Skeletal muscle tissue (tissue), 4 donors: ENCODE results near the gene TLCD4. TPM values are rescaled to one million over a fixed set of nuclear protein-coding genes. Genes with fewer than 3 reads are reported as not detected.

Source experiments
- H3K27ac ChIP-seq: one replicate; pipeline ENCODE4 v1.7.0; 2013; ENCODE audit warnings: mild to moderate bottlenecking, low read depth, low read length, inconsistent platforms
- H3K27me3 ChIP-seq, 3 donors: one replicate each; pipeline ENCODE4 v1.7.0; 2013; ENCODE audit warnings: low read length in 3 of 3; ENCODE audit not compliant: control insufficient read depth in 3 of 3, insufficient read depth in 3 of 3
- H3K36me3 ChIP-seq, 3 donors: one replicate each; pipeline ENCODE4 v1.7.0; 2013; ENCODE audit warnings: low read length in 3 of 3; ENCODE audit not compliant: control insufficient read depth in 3 of 3, insufficient read depth in 3 of 3
- H3K4me1 ChIP-seq, 3 donors: one replicate each; pipeline ENCODE4 v1.7.0; 2013; ENCODE audit warnings: low read length in 3 of 3, mild to moderate bottlenecking in 3 of 3; ENCODE audit not compliant: control insufficient read depth in 3 of 3, insufficient read depth in 3 of 3
- H3K4me3 ChIP-seq, 3 donors: one replicate each; pipeline ENCODE4 v1.7.0; 2013; ENCODE audit warnings: low read length in 3 of 3
- H3K9ac ChIP-seq, 3 donors: one replicate each; pipeline ENCODE4 v1.7.0; 2013; ENCODE audit warnings: low read length in 3 of 3, mild to moderate bottlenecking in 3 of 3, moderate library complexity in 2 of 3, low read depth in 1 of 3
- H3K9me3 ChIP-seq, 3 donors: one replicate each; pipeline ENCODE4 v1.7.0; 2013; ENCODE audit warnings: low read length in 3 of 3; ENCODE audit not compliant: control insufficient read depth in 3 of 3
- total RNA-seq: library from RNA; depleted of rRNA; stranded (reverse); fragments of >200 nt; gene quantifications from one replicate; pipeline ENCODE4 v1.2.3, GENCODE V29; 2014
- donor health status: Osteomylitis.

The TLCD4 gene
- total RNA-seq, 1 donor from 2014 or later, result 17.7 TPM

DNA sequence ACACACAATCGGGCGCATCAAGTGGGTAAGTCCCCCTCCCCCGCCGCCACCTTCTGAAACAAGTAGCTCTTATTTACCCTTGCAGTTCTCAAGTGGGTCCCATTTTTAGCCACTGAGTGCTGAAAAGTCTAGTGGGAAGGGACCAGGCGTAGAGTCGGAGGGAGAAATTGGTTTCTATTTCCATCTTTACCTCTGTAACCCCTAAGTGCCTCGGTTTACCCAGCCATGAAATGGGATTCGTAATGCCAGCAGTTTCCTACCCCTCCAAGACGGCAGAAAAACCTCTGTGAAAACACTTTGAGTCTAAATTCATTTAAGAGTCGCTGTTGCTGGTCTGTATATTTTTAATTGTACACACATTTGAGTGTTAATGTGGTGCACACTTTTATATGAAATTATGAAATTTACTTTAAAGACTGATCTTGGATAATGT, 928 bp downstream of the TLCD4 start:
- Histone ChIP-seq H3K9ac (peak overlapping the region; percentile 69 to 85 (median 79)), H3K36me3 (no peaks in the 10 kb centered on the region), H3K27me3 (no peaks in the 10 kb centered on the region), H3K9me3 (no peaks in the 10 kb centered on the region), H3K4me1 (peaks cover 8 to 21% (median 17%) of the 10 kb centered on the region in 3 donors), H3K4me3 (peak overlapping the region; percentile 62 to 84 (median 76)), H3K27ac (no peak overlapping the region)

DNA sequence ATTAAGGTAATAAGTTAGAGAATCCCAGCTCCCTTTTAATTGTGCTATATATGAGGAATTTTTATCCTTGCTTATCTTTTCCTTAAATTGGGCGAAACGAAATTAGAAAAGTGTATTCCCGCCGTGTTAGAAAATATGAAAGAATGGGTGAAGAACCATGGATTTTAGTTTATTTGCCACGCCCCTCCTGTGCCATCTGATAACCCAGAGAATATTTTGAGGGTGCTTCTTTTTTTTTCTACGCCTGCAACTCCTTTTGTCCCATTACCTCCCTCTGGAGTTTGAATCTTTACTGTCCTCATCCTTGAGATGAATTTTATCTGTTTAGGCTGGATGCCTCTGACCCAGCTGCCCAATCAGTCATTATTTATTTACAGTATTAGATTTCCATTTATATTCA, 1.6 kb downstream of the TLCD4 start:
- peaks cover 8 to 21% (median 17%) of the 10 kb centered on the region in 3 donors for H3K4me1 ChIP-seq
- H3K4me3 ChIP-seq, result peak overlapping the region in 1 of 3 donors; percentile 62

DNA sequence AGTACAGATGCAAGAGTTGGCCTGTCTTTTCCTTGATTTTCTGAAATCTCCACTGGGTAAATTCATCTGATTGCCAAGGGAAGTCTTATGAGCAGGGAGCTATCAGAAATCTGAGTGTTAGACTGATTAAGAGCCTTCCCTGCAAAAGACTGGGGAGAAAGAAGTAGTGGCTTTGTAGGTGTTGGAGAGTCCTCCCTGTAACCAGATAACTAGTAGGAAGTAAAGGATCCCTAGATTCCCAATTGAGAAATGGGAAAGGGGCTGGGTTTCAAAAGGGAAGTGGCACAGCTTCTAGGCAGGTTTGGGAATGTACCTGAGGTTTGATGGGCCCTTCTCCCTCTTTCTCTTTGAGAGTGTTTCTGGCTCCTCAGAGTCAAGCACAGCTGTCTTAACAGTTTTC, 2.1 kb downstream of the TLCD4 start:
- H3K27me3 ChIP-seq, result no peaks in the 10 kb centered on the region
- H3K27ac ChIP-seq, result no peak overlapping the region
- H3K9ac ChIP-seq, result no peak overlapping the region
- H3K4me1 ChIP-seq, result peaks cover 8 to 24% (median 17%) of the 10 kb centered on the region in 3 donors
- no peaks in the 10 kb centered on the region for H3K36me3 ChIP-seq
- no peak overlapping the region for H3K4me3 ChIP-seq
- no peaks in the 10 kb centered on the region for H3K9me3 ChIP-seq

More for the DNA sequence above, 1.6 kb downstream of the TLCD4 start:
- Histone ChIP-seq H3K9ac (peak overlapping the region in 1 of 3 donors; percentile 69), H3K36me3 (no peaks in the 10 kb centered on the region), H3K9me3 (no peaks in the 10 kb centered on the region), H3K27me3 (no peaks in the 10 kb centered on the region), H3K27ac (no peak overlapping the region)

DNA sequence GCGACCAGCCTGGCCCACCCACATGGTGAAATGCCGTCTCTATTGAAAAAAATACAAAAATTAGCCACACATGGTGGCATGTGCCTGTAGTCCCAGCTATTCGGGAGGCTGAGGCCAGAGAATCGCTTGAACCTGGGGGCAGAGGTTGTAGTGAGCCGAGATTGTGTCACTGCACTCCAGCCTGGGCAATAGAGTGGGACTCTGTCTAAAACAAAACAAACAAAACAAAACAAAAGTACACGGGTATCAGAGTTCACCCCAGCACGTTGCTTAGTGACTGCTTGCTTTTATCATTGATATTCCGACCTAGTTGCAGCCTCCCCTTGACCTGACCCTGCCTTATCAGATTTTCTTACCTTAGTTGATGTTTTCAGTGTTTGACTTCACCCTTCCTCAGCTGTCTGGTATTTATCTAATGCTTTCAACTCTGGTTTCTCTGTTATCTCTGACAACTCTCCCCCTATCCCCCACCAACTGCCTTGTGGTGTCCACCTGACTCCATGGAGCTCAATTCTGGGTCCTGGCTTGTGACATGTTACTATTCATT, 5.1 kb downstream of the TLCD4 start:
- H3K4me1 ChIP-seq, result peaks cover 7 to 30% (median 17%) of the 10 kb centered on the region in 3 donors
- no peak overlapping the region for H3K4me3 ChIP-seq
- H3K36me3 ChIP-seq, result no peaks in the 10 kb centered on the region
- H3K9me3 ChIP-seq, result no peaks in the 10 kb centered on the region
- H3K27ac ChIP-seq, result no peak overlapping the region
- H3K9ac ChIP-seq, result no peak overlapping the region
- no peaks in the 10 kb centered on the region for H3K27me3 ChIP-seq

DNA sequence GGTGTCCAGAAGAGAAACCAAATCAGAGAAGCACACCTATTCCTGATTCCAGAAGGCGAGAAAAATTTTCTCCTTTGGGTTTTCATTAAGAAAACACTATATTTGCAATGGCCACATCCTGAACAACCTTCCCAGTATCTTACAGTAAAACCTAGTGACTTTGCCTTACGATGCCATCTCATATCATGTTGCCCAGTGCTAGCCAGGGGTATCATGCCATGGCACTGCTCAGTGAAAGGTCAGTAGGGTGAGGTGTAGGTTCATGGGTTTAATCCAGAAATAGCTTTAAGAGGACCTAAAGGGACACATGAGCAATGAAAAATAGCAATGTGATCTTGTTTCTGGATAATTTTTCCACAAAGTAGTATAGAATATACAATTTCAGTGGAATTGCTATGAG, 7.2 kb downstream of the TLCD4 start:
- no peaks in the 10 kb centered on the region for H3K36me3 ChIP-seq

DNA sequence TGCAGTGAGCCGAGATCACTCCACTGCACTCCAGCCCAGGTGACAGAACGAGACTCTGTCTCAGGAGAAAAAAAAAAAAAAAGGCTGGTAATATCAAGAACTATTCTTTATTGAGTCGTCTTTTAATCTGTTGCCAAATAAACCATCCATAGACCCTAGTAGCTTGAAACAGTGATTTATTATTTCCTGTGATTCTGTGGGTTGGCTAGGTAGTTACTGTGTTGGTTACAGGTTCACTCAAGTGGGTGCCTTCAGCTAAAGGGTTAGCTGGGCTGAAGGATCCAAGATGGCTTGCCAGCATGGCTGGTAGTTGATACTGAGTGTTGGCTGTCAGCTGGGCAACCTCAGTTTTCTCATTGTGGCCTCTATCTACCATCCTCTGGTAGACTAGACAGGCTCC, 9.2 kb downstream of the TLCD4 start:
- H3K27me3 ChIP-seq, result no peaks in the 10 kb centered on the region
- H3K4me3 ChIP-seq, result no peak overlapping the region

More for the DNA sequence above, 7.2 kb downstream of the TLCD4 start:
- peaks cover 3 to 26% (median 4%) of the 10 kb centered on the region in 3 donors for H3K4me1 ChIP-seq
- H3K9me3 ChIP-seq, result no peaks in the 10 kb centered on the region
- no peaks in the 10 kb centered on the region for H3K27me3 ChIP-seq
- no peak overlapping the region for H3K9ac ChIP-seq
- no peak overlapping the region for H3K4me3 ChIP-seq
- H3K27ac ChIP-seq, result peak overlapping the region; percentile 0

DNA sequence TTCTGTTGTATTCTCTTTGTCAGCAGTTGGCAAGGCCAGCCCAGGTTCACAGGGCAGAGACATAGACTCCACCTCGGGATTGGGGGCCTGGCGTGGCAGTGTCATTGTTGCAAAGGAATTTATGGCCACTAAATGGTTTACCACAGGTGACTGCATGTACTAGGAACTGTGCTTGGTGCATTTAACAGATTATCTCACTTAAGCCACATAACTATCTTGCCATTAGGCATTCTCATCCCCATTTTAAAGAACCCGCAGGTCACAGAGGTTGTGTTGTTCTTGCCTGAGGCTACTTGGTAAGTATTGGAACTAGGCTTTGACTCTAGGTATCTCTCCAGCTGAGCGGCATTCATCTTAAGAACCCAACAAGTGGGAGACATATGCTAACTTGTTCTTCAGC, 9.7 kb downstream of the TLCD4 start:
- H3K4me1 ChIP-seq, result peaks cover 0 to 13% (median 4%) of the 10 kb centered on the region in 3 donors
- no peak overlapping the region for H3K4me3 ChIP-seq
- no peaks in the 10 kb centered on the region for H3K9me3 ChIP-seq
- no peak overlapping the region for H3K9ac ChIP-seq
- H3K27ac ChIP-seq, result no peak overlapping the region
- no peaks in the 10 kb centered on the region for H3K27me3 ChIP-seq
- H3K36me3 ChIP-seq, result no peaks in the 10 kb centered on the region

More for the DNA sequence above, 9.2 kb downstream of the TLCD4 start:
- peaks cover 0 to 13% (median 4%) of the 10 kb centered on the region in 3 donors for H3K4me1 ChIP-seq
- H3K9ac ChIP-seq, result no peak overlapping the region
- H3K9me3 ChIP-seq, result no peaks in the 10 kb centered on the region
- no peak overlapping the region for H3K27ac ChIP-seq
- H3K36me3 ChIP-seq, result no peaks in the 10 kb centered on the region

DNA sequence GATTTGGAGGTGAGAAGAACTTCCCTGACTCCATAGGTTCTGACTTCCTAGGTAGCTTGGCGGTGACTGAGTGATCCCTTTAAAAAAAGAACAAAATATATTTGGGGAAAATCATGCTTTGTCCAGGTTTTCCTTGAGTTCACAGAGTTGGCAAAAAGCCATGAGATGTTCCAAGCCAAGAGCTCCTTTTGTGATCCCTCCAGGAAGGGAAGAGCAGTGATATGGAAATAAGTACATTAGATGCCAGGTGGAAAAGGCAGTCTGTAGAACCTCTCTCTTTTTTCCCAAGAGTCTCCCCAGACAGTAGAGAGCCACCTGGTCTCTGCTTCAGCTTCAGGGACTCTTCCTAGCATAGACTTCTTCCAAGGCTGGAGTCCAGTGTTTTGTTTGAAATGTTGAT, 10.2 kb downstream of the TLCD4 start:
- no peak overlapping the region for H3K9ac ChIP-seq
- peaks cover 0 to 9% (median 4%) of the 10 kb centered on the region in 3 donors for H3K4me1 ChIP-seq
- H3K27ac ChIP-seq, result no peak overlapping the region

DNA sequence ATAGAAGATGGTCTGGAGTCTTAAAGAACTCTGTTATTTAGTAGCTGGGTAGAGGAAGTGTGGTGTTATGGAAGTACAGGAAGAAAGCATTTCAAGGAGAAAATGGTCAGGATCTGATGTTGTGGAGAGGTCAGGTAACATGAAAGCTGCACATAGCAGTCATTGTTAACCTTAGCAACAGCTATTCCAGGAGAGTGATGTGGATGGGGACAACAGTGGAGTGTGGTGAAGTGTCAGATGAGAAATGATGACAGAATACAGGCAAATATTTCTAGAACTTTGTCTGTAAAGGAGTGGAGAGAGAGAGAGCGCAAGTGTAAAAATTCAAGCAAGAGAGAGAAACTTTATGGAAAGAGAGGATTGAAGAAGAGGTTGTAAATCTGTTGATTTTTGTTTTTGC, 15.6 kb downstream of the TLCD4 start:
- H3K27me3 ChIP-seq, result no peaks in the 10 kb centered on the region
- peaks cover 0 to 2% (median 0%) of the 10 kb centered on the region in 3 donors for H3K4me1 ChIP-seq
- no peak overlapping the region for H3K4me3 ChIP-seq
- no peak overlapping the region for H3K27ac ChIP-seq
- no peaks in the 10 kb centered on the region for H3K9me3 ChIP-seq
- no peaks in the 10 kb centered on the region for H3K36me3 ChIP-seq
- no peak overlapping the region for H3K9ac ChIP-seq

More for the DNA sequence above, 10.2 kb downstream of the TLCD4 start:
- Histone ChIP-seq H3K4me3 (no peak overlapping the region), H3K9me3 (no peaks in the 10 kb centered on the region), H3K36me3 (no peaks in the 10 kb centered on the region), H3K27me3 (no peaks in the 10 kb centered on the region)

DNA sequence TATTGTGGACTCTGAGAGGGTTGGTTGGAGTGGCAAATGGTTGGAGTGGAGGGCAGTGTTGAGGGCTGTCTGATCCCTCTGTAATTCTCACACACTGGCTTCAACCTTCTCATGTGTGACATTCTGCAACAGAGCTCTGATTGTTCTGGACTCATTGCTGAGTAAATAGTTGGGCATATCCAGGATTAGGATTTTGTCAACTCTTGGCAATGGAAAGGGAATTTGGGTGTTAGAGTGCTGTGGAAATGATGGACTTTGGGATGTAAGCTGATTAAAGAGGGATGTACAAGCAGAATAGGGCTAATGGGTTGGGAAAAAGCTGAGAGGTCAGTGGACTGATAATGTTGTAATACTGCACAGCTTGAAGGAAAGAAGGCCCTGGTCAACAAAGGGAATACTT, 16.5 kb downstream of the TLCD4 start:
- peaks cover 0 to 2% (median 0%) of the 10 kb centered on the region in 3 donors for H3K4me1 ChIP-seq
- H3K9me3 ChIP-seq, result no peaks in the 10 kb centered on the region
- no peaks in the 10 kb centered on the region for H3K36me3 ChIP-seq
- no peak overlapping the region for H3K4me3 ChIP-seq
- H3K27ac ChIP-seq, result no peak overlapping the region
- H3K9ac ChIP-seq, result no peak overlapping the region
- H3K27me3 ChIP-seq, result no peaks in the 10 kb centered on the region
